Neural cell (in vitro differentiated cells): ENCODE measurements around the gene TFF2.

Experiments
- CTCF ChIP-seq: fragments of 450-650 bp; IDR thresholded peaks from 2 replicates; pipeline ENCODE4 v1.5.1; 2014; ENCODE audit warnings: antibody characterized with exemption, mild to moderate bottlenecking, moderate library complexity; ENCODE audit not compliant: poor library complexity, severe bottlenecking
- EP300 ChIP-seq: fragments of 450-650 bp; conservative IDR thresholded peaks from 2 replicates; pipeline ENCODE4 v1.6.1; 2014; ENCODE audit warnings: antibody characterized with exemption, mild to moderate bottlenecking, moderate library complexity; ENCODE audit not compliant: poor library complexity, severe bottlenecking
- MXI1 ChIP-seq: fragments of 450-650 bp; conservative IDR thresholded peaks from 2 replicates; pipeline ENCODE4 v1.6.1; 2014; ENCODE audit warnings: antibody characterized with exemption, mild to moderate bottlenecking; ENCODE audit not compliant: poor library complexity, severe bottlenecking
- RAD21 ChIP-seq: fragments of 450-650 bp; conservative IDR thresholded peaks from 2 replicates; pipeline ENCODE4 v1.6.1; 2014; ENCODE audit warnings: antibody characterized with exemption, mild to moderate bottlenecking, moderate library complexity
- REST ChIP-seq: IDR thresholded peaks from 2 replicates; pipeline ENCODE4 v1.6.1; 2012; ENCODE audit warnings: borderline replicate concordance

- TF ChIP-seq CTCF (no peak), EP300 (no peak), REST (no peak), RAD21 (no peak), MXI1 (no peak)
Measured at GRCh38 chr21:42315296-42315891, 35.4 kb downstream of the TFF2 start, which contains the start of gene TFF3.
